Cardiac muscle cell (in vitro differentiated cells and primary cell): Measurements from ENCODE around the gene ZNF157. TPM values are rescaled to one million over a fixed set of nuclear protein-coding genes. Genes with fewer than 3 reads are reported as not detected.
"Not testable (repeated sequence)": the region's sequence is repeated elsewhere in the genome, so short reads cannot be mapped to it uniquely, and the experiment has no call there.

Experiments
- DNase-seq, 2 donors: peaks; one replicate each; pipeline versions ENCODE4 v3.0.0 to v3.0.0-alpha.2; 2010 to 2017; ENCODE audit warnings: low read depth in 1 of 2, low spot score in 1 of 2
- H3K27ac ChIP-seq: fragments of 200-600 bp; sonication (generic); 2 replicates; pipeline ENCODE4 v1.5.1; 2016
- H3K27me3 ChIP-seq: fragments of 200-600 bp; sonication (generic); 2 replicates; pipeline ENCODE4 v1.6.0; 2016; ENCODE audit warnings: control low read depth
- H3K36me3 ChIP-seq: fragments of 200-600 bp; sonication (generic); 2 replicates; pipeline ENCODE4 v1.5.1; 2016; ENCODE audit warnings: control low read depth
- H3K4me1 ChIP-seq: fragments of 200-600 bp; sonication (generic); 2 replicates; pipeline ENCODE4 v1.8.1; 2017; ENCODE audit warnings: low read depth, mild to moderate bottlenecking, mixed run types
- H3K4me3 ChIP-seq: fragments of 200-600 bp; sonication (generic); 2 replicates; pipeline ENCODE4 v1.5.1; 2016; ENCODE audit warnings: mild to moderate bottlenecking
- H3K9me3 ChIP-seq: fragments of 200-600 bp; sonication (generic); 2 replicates; pipeline ENCODE4 v1.5.1; 2017; ENCODE audit warnings: low read depth, mild to moderate bottlenecking, control low read depth
- polyA plus RNA-seq: library from polyadenylated mRNA; unstranded; fragments of >200 nt; fragmentation: Nextera tagmentation; extraction: Ambion mirVana; gene quantifications from 2 replicates; pipeline ENCODE4 v1.2.1, GENCODE V29; 2016
- total RNA-seq: library from RNA; depleted of rRNA; stranded (reverse); fragments of >200 nt; gene quantifications from 2 replicates; pipeline ENCODE4 v1.2.3, GENCODE V29; 2016
- TF ChIP-seq, protein P1 (sequence below): IDR thresholded peaks from 2 replicates; pipeline ENCODE4 v1.5.1; 2012; ENCODE audit warnings: low read depth, mild to moderate bottlenecking, low read length

The ZNF157 gene
- total and polyA plus RNA-seq, 2 experiments from 2014 or later = 0.12 TPM; not detected in 1

DNA sequence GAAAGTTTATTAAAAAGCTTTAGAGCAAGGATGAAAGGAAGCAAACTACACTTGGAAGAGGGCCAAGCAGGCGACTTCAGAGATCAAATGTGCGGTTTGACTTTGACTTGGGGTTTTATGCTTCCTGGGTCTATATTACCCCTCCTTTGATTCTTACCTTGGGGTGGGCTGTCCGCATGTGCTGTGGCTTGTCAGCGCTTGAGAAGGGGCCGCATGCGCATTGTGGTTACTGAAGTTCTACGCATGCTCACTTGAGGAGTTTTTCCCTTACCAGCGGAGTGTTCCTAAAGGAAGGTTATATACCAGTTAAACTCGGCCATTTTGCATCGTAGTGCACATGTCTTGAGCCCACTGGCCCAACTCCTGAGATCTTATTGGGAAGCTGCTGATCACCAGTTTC lies 9.9 kb downstream of the ZNF157 start:
- Histone ChIP-seq H3K27ac (no peak overlapping the region), H3K36me3 (no peaks in the 10 kb centered on the region), H3K4me3 (no peak overlapping the region), H3K4me1 (no peaks in the 10 kb centered on the region), H3K27me3 (no peaks in the 10 kb centered on the region), H3K9me3 (no peaks in the 10 kb centered on the region)
- TF ChIP-seq, protein P1, sequence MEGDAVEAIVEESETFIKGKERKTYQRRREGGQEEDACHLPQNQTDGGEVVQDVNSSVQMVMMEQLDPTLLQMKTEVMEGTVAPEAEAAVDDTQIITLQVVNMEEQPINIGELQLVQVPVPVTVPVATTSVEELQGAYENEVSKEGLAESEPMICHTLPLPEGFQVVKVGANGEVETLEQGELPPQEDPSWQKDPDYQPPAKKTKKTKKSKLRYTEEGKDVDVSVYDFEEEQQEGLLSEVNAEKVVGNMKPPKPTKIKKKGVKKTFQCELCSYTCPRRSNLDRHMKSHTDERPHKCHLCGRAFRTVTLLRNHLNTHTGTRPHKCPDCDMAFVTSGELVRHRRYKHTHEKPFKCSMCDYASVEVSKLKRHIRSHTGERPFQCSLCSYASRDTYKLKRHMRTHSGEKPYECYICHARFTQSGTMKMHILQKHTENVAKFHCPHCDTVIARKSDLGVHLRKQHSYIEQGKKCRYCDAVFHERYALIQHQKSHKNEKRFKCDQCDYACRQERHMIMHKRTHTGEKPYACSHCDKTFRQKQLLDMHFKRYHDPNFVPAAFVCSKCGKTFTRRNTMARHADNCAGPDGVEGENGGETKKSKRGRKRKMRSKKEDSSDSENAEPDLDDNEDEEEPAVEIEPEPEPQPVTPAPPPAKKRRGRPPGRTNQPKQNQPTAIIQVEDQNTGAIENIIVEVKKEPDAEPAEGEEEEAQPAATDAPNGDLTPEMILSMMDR = no peak
- no peak for DNase-seq

DNA sequence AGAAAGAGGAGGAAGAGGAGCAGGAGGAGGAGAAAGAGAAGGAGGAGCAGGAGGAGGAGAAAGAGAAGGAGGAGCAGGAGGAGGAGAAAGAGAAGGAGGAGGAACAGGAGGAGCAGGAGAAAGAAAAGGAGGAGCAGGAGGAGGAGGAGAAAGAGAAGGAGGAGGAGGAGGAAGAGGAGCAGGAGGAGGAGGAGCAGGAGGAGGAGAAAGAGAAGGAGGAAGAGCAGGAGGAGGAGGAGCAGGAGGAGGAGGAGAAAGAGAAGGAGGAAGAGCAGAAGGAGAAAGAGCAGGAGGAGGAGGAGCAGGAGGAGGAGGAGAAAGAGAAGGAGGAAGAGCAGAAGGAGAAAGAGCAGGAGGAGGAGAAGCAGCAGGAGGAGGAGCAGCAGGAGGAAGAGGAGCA lies 10.5 kb downstream of the ZNF157 start:
- peak in 1 of 2 donors; percentile 24 for DNase-seq
- not testable (repeated sequence) for H3K36me3 ChIP-seq

DNA sequence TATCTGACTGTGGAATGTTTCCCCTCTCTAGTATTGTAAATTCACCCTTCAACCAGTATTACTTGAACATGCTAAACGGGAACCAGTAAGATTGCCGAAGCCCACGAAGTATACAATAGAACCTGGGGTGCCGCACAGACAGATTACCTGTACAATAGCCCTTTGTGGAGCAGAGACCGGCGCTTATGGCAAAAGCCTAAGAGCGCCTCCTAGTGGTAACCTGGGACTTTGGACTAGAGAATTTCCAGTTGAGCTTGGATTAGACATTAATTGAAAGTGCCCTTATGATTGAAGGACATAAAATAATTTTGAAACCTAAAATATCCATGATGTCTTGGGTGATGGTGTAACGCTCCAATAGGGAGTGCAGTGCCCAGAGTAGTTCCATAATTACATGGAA lies 14.1 kb downstream of the ZNF157 start:
- Histone ChIP-seq H3K36me3 (no peaks in the 10 kb centered on the region), H3K4me1 (no peaks in the 10 kb centered on the region), H3K9me3 (no peaks in the 10 kb centered on the region), H3K27me3 (no peaks in the 10 kb centered on the region), H3K4me3 (no peak overlapping the region), H3K27ac (no peak overlapping the region)
- DNase-seq = peak; percentile 70 to 82
- TF ChIP-seq, protein P1 = peak; percentile 73

More for the DNA sequence above, 10.5 kb downstream of the ZNF157 start:
- not testable (repeated sequence) for H3K4me3 ChIP-seq, H3K4me1 ChIP-seq, H3K27ac ChIP-seq, H3K9me3 ChIP-seq, H3K27me3 ChIP-seq

DNA sequence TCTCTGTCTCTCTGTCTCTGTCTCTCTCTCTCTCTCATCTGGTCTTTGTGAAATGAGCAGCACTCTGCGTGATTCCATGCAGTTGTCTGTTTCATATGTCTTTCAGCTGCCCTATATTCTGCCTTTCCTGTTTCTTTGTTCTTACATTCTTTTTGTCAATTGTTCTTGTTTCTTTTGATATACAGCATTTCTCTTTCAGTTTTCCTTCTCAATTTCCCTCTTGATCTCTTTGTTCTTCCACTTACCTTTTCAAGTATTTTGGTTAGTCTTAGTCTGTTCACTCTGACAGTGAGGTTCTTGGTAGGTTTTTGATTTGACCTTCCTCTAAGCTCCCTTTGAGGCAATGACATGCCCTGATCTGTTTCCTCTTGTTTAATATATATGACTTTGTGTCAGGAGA lies 20.4 kb downstream of the ZNF157 start:
- no peaks in the 10 kb centered on the region for H3K9me3 ChIP-seq
- DNase-seq = no peak
- no peak overlapping the region for H3K27ac ChIP-seq
- H3K4me1 ChIP-seq = no peaks in the 10 kb centered on the region
- H3K36me3 ChIP-seq = no peaks in the 10 kb centered on the region
- TF ChIP-seq, protein P1 = no peak
- no peaks in the 10 kb centered on the region for H3K27me3 ChIP-seq
- no peak overlapping the region for H3K4me3 ChIP-seq

DNA sequence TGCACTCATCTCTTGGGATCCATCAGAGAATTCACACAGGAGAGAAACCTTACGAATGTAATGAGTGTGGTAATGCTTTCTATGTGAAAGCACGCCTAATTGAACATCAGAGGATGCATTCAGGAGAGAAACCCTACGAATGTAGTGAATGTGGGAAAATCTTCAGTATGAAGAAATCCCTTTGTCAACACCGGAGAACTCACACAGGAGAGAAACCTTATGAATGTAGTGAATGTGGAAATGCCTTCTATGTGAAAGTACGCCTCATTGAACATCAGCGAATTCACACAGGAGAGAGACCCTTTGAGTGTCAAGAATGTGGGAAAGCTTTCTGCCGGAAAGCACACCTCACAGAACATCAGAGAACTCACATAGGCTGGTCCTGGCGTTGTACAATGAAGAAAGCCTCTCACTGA lies 42.8 kb downstream of the ZNF157 start:
- Histone ChIP-seq H3K27ac (no peak overlapping the region), H3K36me3 (no peaks in the 10 kb centered on the region), H3K27me3 (no peaks in the 10 kb centered on the region), H3K4me3 (no peak overlapping the region), H3K4me1 (no peaks in the 10 kb centered on the region), H3K9me3 (no peaks in the 10 kb centered on the region)
- DNase-seq = no peak
- TF ChIP-seq, protein P1 = no peak

DNA sequence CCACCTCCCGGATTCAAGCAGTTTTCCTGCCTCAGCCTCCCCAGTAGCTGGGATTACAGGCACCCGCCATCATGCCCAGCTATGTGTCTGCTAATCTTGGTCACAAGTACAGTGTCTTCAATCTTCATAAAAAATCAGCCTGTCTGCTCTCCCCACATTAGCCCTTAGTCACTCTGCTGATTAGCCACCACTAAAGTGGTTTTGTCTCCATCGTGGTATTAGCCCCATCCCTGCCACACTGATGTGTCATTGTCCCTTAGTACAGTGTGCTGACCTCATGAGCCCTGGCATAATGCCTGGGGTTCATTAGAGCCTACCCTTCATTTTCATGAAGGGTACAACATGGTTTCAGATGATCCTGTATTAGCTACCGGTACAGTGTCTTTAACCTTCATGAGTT lies 49.9 kb downstream of the ZNF157 start:
- no peak for DNase-seq
- TF ChIP-seq, protein P1 = no peak
- Histone ChIP-seq H3K4me3 (no peak overlapping the region), H3K36me3 (no peaks in the 10 kb centered on the region), H3K9me3 (no peaks in the 10 kb centered on the region), H3K27me3 (no peaks in the 10 kb centered on the region), H3K4me1 (no peaks in the 10 kb centered on the region), H3K27ac (no peak overlapping the region)
